GM12872 (cell line): ENCODE measurements around the gene TMEM223.

Experiments
- TF ChIP-seq, protein P1 (sequence below): IDR thresholded peaks from 3 replicates; pipeline ENCODE4 v1.5.1; 2011; ENCODE audit warnings: low read depth, mild to moderate bottlenecking, low read length, moderate library complexity; ENCODE audit not compliant: insufficient read depth

The TMEM223 gene

DNA sequence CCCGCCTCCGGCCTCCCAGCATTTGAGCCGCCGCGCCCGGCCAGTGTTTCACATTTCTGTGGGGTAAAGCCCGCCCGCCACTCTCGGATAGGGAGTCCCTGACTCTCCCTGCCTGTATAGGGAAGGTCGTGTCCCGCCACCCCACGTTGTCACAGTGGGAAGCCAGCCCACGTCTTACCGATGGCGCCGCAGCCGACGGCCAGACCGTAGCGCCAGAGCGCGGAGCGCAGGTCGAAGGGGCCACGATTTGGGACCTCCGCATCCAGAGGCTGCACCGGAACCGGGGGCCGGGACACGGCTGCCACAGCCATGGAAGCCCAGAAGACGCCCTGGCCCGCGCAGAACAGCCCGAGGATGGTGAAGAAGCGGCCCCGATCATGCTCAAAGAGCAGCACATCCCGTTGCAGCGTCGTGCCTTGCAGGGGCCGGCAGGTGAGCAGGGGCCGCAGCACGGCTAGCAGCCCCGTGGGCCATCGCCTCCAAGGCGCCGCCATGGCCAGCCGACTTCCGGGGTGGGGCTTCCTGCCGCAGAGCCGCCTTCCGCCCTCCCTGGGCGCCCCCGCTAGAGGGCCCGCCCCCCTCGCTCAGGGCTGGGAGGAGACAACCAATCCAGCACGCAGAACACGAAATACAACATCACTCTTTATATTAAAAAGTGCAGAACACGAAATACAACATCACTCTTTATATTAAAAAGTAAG is at the start of gene TMEM223:
Gene TMEM223 (minus strand): TSS at position 506 of the 701 bp plus-strand sequence. CDS start 12 bp downstream, at position 494.
- TF ChIP-seq, protein P1, sequence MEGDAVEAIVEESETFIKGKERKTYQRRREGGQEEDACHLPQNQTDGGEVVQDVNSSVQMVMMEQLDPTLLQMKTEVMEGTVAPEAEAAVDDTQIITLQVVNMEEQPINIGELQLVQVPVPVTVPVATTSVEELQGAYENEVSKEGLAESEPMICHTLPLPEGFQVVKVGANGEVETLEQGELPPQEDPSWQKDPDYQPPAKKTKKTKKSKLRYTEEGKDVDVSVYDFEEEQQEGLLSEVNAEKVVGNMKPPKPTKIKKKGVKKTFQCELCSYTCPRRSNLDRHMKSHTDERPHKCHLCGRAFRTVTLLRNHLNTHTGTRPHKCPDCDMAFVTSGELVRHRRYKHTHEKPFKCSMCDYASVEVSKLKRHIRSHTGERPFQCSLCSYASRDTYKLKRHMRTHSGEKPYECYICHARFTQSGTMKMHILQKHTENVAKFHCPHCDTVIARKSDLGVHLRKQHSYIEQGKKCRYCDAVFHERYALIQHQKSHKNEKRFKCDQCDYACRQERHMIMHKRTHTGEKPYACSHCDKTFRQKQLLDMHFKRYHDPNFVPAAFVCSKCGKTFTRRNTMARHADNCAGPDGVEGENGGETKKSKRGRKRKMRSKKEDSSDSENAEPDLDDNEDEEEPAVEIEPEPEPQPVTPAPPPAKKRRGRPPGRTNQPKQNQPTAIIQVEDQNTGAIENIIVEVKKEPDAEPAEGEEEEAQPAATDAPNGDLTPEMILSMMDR = peak; percentile 22; the same call in 2 of the 3 replicates

- TF ChIP-seq, protein P1 = no peak
Measured at GRCh38 chr11:62839050-62839945, 47.5 kb upstream of the TMEM223 start, which contains the start of gene WDR74. Gene WDR74, minus strand, starts transcription at chr11:62839590. Its CDS starts 20 bp downstream, at chr11:62839570.

- TF ChIP-seq, protein P1 = no peak
Measured at GRCh38 chr11:62835336-62835735, 43.5 kb upstream of the TMEM223 start.

DNA sequence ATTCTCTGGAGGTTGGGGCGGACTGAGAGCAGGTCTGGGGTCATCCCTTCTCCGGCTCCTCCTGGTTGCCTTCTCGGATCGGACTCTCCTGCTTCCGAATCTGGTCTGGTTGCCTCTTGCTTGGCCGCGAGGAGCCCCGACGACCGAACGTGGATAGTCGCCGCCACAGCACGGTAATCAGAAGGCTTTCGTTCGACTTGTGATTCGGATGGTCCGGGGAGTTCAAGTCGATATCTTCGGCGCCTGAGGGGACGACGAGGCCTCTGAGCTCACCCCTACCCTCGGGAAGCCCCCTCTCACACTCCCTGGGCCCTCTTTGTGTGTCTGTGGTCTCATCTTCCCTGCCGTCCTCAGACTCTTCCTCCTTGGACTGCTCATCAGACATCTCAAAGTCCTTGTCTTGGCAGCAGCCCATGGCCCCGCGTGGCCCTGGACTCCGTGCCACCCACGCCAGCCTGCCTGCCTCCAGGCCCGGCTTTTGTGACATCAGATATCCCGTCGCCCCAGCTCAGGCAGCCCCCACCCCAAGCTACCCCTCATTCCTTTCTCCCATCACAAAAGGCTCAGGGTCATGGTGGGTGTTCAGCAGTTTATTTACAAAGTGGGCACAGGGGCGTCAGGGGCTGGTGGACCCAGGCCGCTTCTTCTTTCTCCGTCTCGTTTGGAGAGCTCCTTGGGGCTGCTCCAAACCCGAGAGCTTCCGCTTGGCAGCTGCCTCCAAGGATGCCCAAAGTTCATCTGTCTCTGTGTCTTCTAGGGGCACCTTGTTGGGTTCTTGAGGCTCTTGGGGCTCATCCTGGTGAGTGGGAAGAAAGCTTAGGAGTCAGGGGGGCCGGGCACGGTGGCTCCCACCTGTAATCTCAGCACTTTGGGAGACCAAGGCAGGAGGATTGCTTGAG is 40.8 kb upstream of the TMEM223 start, which contains the start of gene TEX54:
Gene TEX54 (minus strand): TSS at position 506 of the 899 bp plus-strand sequence.
- TF ChIP-seq, protein P1 = no peak

GRCh38 chr11:62831520-62832335 is 39.9 kb upstream of the TMEM223 start, which contains the start of gene STX5:
Gene STX5, minus strand, starts transcription at chr11:62832051. Its CDS starts 808 bp downstream, at chr11:62831243.
- TF ChIP-seq, protein P1 = no peak

DNA sequence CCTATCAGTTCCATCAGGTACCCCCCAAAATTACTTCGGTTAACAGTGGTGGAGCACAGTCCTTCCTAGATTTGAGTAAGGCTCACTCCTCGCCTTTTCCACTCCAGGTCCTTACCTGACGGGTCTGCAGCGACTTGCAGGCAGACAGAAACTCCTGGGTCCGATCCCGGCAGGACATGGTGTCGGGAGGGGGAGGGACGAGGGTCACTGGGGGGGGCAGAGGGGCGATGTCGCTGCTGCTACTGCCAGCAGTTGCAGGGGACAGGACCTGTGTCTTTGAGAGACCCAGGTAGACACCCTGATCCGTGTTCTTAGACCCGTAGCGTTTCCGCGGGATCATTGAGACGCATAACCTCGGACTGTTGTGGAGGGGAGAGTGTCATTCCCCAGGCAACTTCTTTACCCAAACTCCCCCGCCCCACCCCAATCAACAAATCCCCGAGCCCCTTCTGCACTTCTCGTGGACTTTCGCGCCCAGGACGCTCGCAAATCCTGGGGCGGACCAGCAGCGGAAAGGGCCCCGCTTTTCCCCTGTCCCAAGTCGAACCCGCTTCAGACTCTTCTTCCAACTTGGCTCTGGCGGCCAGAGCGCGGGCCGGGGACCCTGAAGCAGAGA is 39.2 kb upstream of the TMEM223 start:
- TF ChIP-seq, protein P1 = no peak
